B cell (primary cell): ENCODE results near the gene TP63. TPM values are rescaled to one million over a fixed set of nuclear protein-coding genes. Genes with fewer than 3 reads are reported as not detected.

ENCODE experiments used
- ATAC-seq: fragments of 200-7000 bp; cut with Tn5 transposase; one replicate; pipeline ENCODE4 v1.10.0; 2021; ENCODE audit warnings: low read depth, mild to moderate bottlenecking, moderate number of reproducible peaks, moderate library complexity
- CTCF ChIA-PET: fragments of 350-600 bp; sonication (Branson Sonifier 250); formaldehyde crosslinking; loops from one replicate; lab custom pipeline; 2021; ENCODE audit warnings: antibody characterized with exemption, inconsistent platforms; lab: Charles Lee
- POLR2A ChIA-PET: fragments of 350-600 bp; sonication (Branson Sonifier 250); formaldehyde crosslinking; loops from one replicate; lab custom pipeline; 2021; ENCODE audit warnings: antibody characterized with exemption; lab: Charles Lee
- DNase-seq: peaks from one replicate; pipeline ENCODE4 v3.0.0; 2013
- H2AFZ ChIP-seq: 2 replicates; pipeline ENCODE4 v1.6.1; 2012; ENCODE audit warnings: mild to moderate bottlenecking, low read depth, low read length; ENCODE audit not compliant: insufficient read depth, poor library complexity, severe bottlenecking
- H3K27ac ChIP-seq, 2 donors: 1 replicate in 1 of 2; 2 replicates in 1 of 2; pipeline ENCODE4 v1.5.1; 2012 to 2013; ENCODE audit warnings: low read length in 2 of 2, mild to moderate bottlenecking in 2 of 2, moderate library complexity in 1 of 2
- H3K27me3 ChIP-seq, 4 experiments: fragments of 200-600 bp in 1 of 4; sonication (generic) in 1 of 4; replicated peaks in 1 of 4; 1 replicate in 2 of 4; 2 replicates in 2 of 4; pipeline versions ENCODE4 v1.6.1 to v1.7.0; 2013 to 2016; ENCODE audit warnings: low read length in 3 of 4, mild to moderate bottlenecking in 2 of 4, mixed read lengths in 1 of 4, moderate library complexity in 1 of 4; ENCODE audit not compliant: insufficient read depth in 4 of 4, control insufficient read depth in 3 of 4; ENCODE audit errors: control extremely low read depth in 1 of 4
- H3K36me3 ChIP-seq, 2 experiments: replicated peaks in 1 of 2; 1 replicate in 1 of 2; 2 replicates in 1 of 2; pipeline versions ENCODE4 v1.6.1 to v1.7.1; 2013; ENCODE audit warnings: low read length in 1 of 2; ENCODE audit not compliant: insufficient read depth in 2 of 2, control insufficient read depth in 1 of 2; ENCODE audit errors: control extremely low read depth in 1 of 2, extremely low read depth in 1 of 2
- H3K4me1 ChIP-seq, 2 donors: fragments of 200-600 bp in 1 of 2; sonication (generic) in 1 of 2; 1 replicate in 1 of 2; 2 replicates in 1 of 2; pipeline versions ENCODE4 v1.5.1 to v1.6.1; 2013 to 2017; ENCODE audit warnings: low read length in 2 of 2; ENCODE audit not compliant: control insufficient read depth in 2 of 2, insufficient read depth in 2 of 2
- H3K4me2 ChIP-seq: replicated peaks from 2 replicates; pipeline ENCODE3; 2012; ENCODE audit warnings: mild to moderate bottlenecking, low read depth, low read length; ENCODE audit not compliant: poor library complexity, severe bottlenecking
- H3K4me3 ChIP-seq, 5 experiments: fragments of 200-600 bp in 1 of 5; sonication (generic) in 1 of 5; 1 replicate in 3 of 5; 2 replicates in 2 of 5; pipeline versions ENCODE4 v1.5.1 to v1.7.0; 2011 to 2016; ENCODE audit warnings: low read length in 4 of 5, mild to moderate bottlenecking in 4 of 5, low read depth in 2 of 5, control low read depth in 1 of 5, moderate library complexity in 1 of 5; ENCODE audit not compliant: insufficient read depth in 1 of 5; ENCODE audit errors: control extremely low read depth in 1 of 5, extremely low read depth in 1 of 5
- H3K79me2 ChIP-seq: fragments of 200-600 bp; sonication (generic); one replicate; pipeline ENCODE4 v1.6.0; 2016; ENCODE audit warnings: low read length; ENCODE audit not compliant: control insufficient read depth, insufficient read depth
- H3K9ac ChIP-seq: fragments of 200-600 bp; sonication (generic); 2 replicates; pipeline ENCODE4 v1.6.1; 2017; ENCODE audit warnings: mild to moderate bottlenecking, low read length, moderate library complexity
- H3K9me3 ChIP-seq, 3 donors: one replicate each; pipeline versions ENCODE4 v1.6.1 to v1.7.1; 2013; ENCODE audit warnings: low read length in 2 of 3; ENCODE audit not compliant: control insufficient read depth in 2 of 3, insufficient read depth in 1 of 3; ENCODE audit errors: control extremely low read depth in 1 of 3
- H4K20me1 ChIP-seq: 2 replicates; pipeline ENCODE4 v1.6.0; 2012; ENCODE audit warnings: mild to moderate bottlenecking, low read length; ENCODE audit not compliant: insufficient read depth, control insufficient read depth, poor library complexity, severe bottlenecking
- H3K27ac Mint-ChIP-seq: one replicate; pipeline ENCODE4 v1.8.0; 2021; ENCODE audit warnings: mixed read lengths
- H3K27me3 Mint-ChIP-seq: one replicate; pipeline ENCODE4 v1.8.0; 2021; ENCODE audit warnings: mixed read lengths
- H3K4me1 Mint-ChIP-seq: one replicate; pipeline ENCODE4 v1.8.0; 2021; ENCODE audit warnings: mixed read lengths
- H3K4me3 Mint-ChIP-seq: one replicate; pipeline ENCODE4 v1.8.0; 2021; ENCODE audit warnings: mixed read lengths
- H3K9me3 Mint-ChIP-seq: one replicate; pipeline ENCODE4 v1.8.0; 2022; ENCODE audit warnings: mixed read lengths; ENCODE audit not compliant: insufficient read depth
- EZH2 ChIP-seq: IDR thresholded peaks from 2 replicates; pipeline ENCODE4 v1.6.1; 2012; ENCODE audit warnings: borderline replicate concordance, low read depth, mild to moderate bottlenecking, moderate library complexity, low read length; ENCODE audit not compliant: insufficient read depth, poor library complexity, severe bottlenecking
- WGBS: methylation state at CpG from one replicate; pipeline ENCODE4 v1.1.5; 2013; ENCODE audit warnings: missing lambda C conversion rate; ENCODE audit not compliant: insufficient coverage; 5-methylcytosine and 5-hydroxymethylcytosine counted together
- intact Hi-C: fragments of 100-400 bp; cut with micrococcal nuclease; formaldehyde crosslinking; loops from one replicate; pipeline ENCODE4 v1.10.0; 2022
- polyA plus RNA-seq: library from polyadenylated mRNA; depleted of rRNA; stranded (reverse); fragments of >200 nt; gene quantifications from 2 replicates; pipeline ENCODE4 v1.2.3, GENCODE V29; 2012
- total RNA-seq, 2 donors: library from RNA; stranded (reverse); fragments of 120-200 nt in 1 of 2; gene quantifications; 1 replicate in 1 of 2; 2 replicates in 1 of 2; pipeline versions ENCODE4 v1.2.3 to v1.2.4, GENCODE V29; 2013 to 2022
- TF ChIP-seq, protein P1 (sequence below): fragments of 200-600 bp; IDR thresholded peaks from one replicate; pipeline ENCODE4 v1.8.0; 2022; ENCODE audit warnings: antibody characterized with exemption, mild to moderate bottlenecking

TP63 gene
- total and polyA plus RNA-seq, 2 donors (not counting 1 experiment from before 2014, with no cell fraction given) = 1.2 to 2.0 TPM

DNA sequence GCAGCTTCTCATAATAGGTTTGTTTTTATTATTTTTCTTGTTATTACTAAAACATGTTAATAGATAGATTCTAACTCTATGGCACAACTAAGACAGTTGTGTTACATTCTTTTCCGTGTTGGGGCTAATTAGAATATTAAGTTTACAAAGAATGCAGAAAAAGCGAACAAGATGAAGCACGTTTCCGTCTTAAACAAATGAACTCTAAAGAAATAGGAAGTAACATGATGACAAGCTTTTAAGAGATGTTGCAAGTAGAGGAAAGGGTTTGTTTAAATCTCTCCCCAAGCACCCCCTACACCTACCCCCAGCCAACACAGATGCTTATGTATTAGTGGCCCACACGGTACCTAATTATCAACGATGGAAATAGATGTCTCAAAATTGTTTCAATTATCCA is 207.1 kb downstream of the TP63 start:
- Histone ChIP-seq H2AFZ (no peak overlapping the region), H3K4me3 (no peak overlapping the region), H3K9ac (no peak overlapping the region), H3K79me2 (no peaks in the 10 kb centered on the region), H4K20me1 (no peaks in the 10 kb centered on the region), H3K27me3 (no peaks in the 10 kb centered on the region), H3K36me3 (no peaks in the 10 kb centered on the region), H3K4me1 (no peaks in the 10 kb centered on the region), H3K27ac (no peak overlapping the region), H3K4me2 (no peak overlapping the region), H3K9me3 (no peaks in the 10 kb centered on the region)
- DNase-seq (no peak), ATAC-seq (no peak)
- Mint-ChIP-seq H3K9me3 (no peaks in the 10 kb centered on the region), H3K4me1 (no peaks in the 10 kb centered on the region), H3K4me3 (no peak overlapping the region), H3K27me3 (no peaks in the 10 kb centered on the region), H3K27ac (no peak overlapping the region)
- no CpG with 5 or more reads among the region's 6 CpGs for WGBS
- TF ChIP-seq EZH2 = no peak
- TF ChIP-seq, protein P1, sequence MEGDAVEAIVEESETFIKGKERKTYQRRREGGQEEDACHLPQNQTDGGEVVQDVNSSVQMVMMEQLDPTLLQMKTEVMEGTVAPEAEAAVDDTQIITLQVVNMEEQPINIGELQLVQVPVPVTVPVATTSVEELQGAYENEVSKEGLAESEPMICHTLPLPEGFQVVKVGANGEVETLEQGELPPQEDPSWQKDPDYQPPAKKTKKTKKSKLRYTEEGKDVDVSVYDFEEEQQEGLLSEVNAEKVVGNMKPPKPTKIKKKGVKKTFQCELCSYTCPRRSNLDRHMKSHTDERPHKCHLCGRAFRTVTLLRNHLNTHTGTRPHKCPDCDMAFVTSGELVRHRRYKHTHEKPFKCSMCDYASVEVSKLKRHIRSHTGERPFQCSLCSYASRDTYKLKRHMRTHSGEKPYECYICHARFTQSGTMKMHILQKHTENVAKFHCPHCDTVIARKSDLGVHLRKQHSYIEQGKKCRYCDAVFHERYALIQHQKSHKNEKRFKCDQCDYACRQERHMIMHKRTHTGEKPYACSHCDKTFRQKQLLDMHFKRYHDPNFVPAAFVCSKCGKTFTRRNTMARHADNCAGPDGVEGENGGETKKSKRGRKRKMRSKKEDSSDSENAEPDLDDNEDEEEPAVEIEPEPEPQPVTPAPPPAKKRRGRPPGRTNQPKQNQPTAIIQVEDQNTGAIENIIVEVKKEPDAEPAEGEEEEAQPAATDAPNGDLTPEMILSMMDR = no peak
- ChIA-PET CTCF (no interaction called here), POLR2A (no interaction called here)
- intact Hi-C loops = no loop called here

DNA sequence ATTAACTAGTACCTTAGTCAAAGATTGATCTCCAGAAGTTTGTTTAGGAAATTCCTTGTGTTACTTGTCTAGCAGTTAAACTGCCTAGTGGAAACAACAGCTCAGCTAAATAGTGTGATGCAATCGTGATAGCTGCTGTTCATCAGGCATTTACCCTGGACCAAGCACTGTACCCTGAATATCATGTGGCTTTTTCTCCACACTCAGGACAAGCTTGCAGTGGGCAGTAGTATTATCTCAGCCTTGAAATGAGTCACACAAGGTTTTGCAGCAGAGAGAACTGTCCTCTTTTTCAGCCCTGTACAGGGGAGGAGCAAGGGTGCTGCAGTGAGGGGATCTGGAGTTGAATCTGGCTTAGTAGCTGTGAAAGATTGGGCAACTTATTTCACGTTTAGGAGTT is 208.4 kb downstream of the TP63 start:
- Histone ChIP-seq H3K4me2 (no peak overlapping the region), H3K79me2 (no peaks in the 10 kb centered on the region), H3K4me1 (no peaks in the 10 kb centered on the region), H3K27ac (no peak overlapping the region), H2AFZ (no peak overlapping the region), H3K36me3 (no peaks in the 10 kb centered on the region), H3K27me3 (no peaks in the 10 kb centered on the region), H4K20me1 (no peaks in the 10 kb centered on the region), H3K9me3 (no peaks in the 10 kb centered on the region), H3K9ac (no peak overlapping the region), H3K4me3 (no peak overlapping the region)
- POLR2A ChIA-PET = no interaction called here
- Mint-ChIP-seq H3K27ac (no peak overlapping the region), H3K4me1 (no peaks in the 10 kb centered on the region), H3K4me3 (no peak overlapping the region), H3K27me3 (no peaks in the 10 kb centered on the region), H3K9me3 (no peaks in the 10 kb centered on the region)
- no peak for DNase-seq
- no peak for TF ChIP-seq EZH2
- TF ChIP-seq, protein P1 = no peak
- CTCF ChIA-PET = no interaction called here
- intact Hi-C loops = no loop called here
- no peak for ATAC-seq
- 100% methylated on average over 1 of the region's 2 CpGs for WGBS
